LNCaP clone FGC (cell line): ENCODE measurements around the gene KIF1B.

Experiments used
- DNase-seq: peaks from one replicate; pipeline ENCODE4 v3.0.0-alpha.2; 2011; ENCODE audit warnings: low read depth
- H3K4me3 ChIP-seq: 2 replicates; pipeline ENCODE4 v1.5.1; 2011; ENCODE audit warnings: mild to moderate bottlenecking, low read depth, low read length, control low read depth
- TF ChIP-seq, protein P1 (sequence below): IDR thresholded peaks from 2 replicates; pipeline ENCODE4 v1.5.1; 2012; ENCODE audit warnings: mild to moderate bottlenecking; ENCODE audit not compliant: control insufficient read depth, insufficient read depth; ENCODE audit errors: extremely low read depth

The KIF1B gene

GRCh38 chr1:10181154-10181553 lies 29.2 kb upstream of the KIF1B start:
- TF ChIP-seq, protein P1, sequence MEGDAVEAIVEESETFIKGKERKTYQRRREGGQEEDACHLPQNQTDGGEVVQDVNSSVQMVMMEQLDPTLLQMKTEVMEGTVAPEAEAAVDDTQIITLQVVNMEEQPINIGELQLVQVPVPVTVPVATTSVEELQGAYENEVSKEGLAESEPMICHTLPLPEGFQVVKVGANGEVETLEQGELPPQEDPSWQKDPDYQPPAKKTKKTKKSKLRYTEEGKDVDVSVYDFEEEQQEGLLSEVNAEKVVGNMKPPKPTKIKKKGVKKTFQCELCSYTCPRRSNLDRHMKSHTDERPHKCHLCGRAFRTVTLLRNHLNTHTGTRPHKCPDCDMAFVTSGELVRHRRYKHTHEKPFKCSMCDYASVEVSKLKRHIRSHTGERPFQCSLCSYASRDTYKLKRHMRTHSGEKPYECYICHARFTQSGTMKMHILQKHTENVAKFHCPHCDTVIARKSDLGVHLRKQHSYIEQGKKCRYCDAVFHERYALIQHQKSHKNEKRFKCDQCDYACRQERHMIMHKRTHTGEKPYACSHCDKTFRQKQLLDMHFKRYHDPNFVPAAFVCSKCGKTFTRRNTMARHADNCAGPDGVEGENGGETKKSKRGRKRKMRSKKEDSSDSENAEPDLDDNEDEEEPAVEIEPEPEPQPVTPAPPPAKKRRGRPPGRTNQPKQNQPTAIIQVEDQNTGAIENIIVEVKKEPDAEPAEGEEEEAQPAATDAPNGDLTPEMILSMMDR = no peak
- no peak for DNase-seq

DNA sequence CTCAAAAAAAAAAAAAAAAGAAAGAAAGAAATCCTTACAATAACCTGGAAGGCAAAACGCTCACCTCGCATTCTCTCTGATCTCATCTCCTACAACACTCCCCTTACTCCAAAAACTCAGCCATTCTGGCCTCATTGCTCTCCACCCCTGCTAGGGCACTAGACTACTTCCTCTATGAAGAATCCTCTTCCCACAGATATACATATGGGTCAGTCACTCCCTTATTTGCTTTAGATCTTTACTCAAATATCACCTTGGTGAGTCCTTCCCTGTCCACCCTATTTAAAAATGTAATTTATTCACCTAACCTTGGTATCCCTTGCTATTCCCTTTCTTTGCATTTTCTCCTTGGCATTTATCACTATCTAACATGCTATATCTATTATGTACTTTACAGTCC lies 24.6 kb upstream of the KIF1B start:
- DNase-seq = no peak
- TF ChIP-seq, protein P1 = no peak

More at GRCh38 chr1:10181154-10181553, 29.2 kb upstream of the KIF1B start:
- no peak overlapping the region for H3K4me3 ChIP-seq

GRCh38 chr1:10186331-10187025 lies 23.9 kb upstream of the KIF1B start:
- no peak overlapping the region for H3K4me3 ChIP-seq
- DNase-seq = no peak
- TF ChIP-seq, protein P1 = no peak

More for the DNA sequence above, 24.6 kb upstream of the KIF1B start:
- H3K4me3 ChIP-seq = no peak overlapping the region

- TF ChIP-seq, protein P1 = no peak
- no peak overlapping the region for H3K4me3 ChIP-seq
- no peak for DNase-seq
Observed at GRCh38 chr1:10187026-10187334, 23.4 kb upstream of the KIF1B start.

- TF ChIP-seq, protein P1 = no peak
- no peak overlapping the region for H3K4me3 ChIP-seq
- DNase-seq = no peak
Observed at GRCh38 chr1:10188133-10188650, 22.2 kb upstream of the KIF1B start.

DNA sequence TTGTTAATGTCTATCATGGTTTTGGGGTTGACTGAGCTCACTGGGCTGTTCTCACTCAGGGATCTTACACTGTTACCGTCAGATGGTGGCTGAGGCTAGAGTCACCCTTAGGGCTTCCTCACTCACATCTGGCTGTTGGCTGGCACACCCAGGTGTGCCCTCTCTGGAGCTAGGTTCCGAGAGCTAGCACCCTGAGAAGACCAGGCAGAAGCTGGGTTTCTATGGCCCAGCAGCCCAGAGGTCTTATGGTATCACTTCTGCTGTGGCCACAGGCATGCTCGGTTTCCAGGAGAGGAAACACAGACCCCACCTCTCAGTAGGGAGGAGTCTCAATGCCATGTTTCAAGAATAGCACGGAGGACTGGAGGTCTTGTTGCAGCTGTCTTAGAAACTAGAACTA lies 20.7 kb upstream of the KIF1B start:
- DNase-seq = no peak
- TF ChIP-seq, protein P1 = no peak
- no peak overlapping the region for H3K4me3 ChIP-seq

GRCh38 chr1:10192263-10192662 lies 18.1 kb upstream of the KIF1B start:
- H3K4me3 ChIP-seq = no peak overlapping the region
- TF ChIP-seq, protein P1 = no peak
- DNase-seq = no peak
